GM12878 (cell line): ENCODE measurements around the gene RFC3. TPM values are rescaled to one million over a fixed set of nuclear protein-coding genes. Genes with fewer than 3 reads are reported as not detected.
A peak's percentile ranks its signal among the peaks of the same experiment; 100 is the strongest.

Source experiments
- ATAC-seq: fragments of 200-7000 bp; cut with Tn5 transposase; 3 replicates; pipeline ENCODE4 v1.9.1; 2020; ENCODE audit warnings: mild to moderate bottlenecking, moderate library complexity
- BruUV-seq: library from RNA; stranded (reverse); fragments of 400-500 nt; replicated peaks from 2 replicates; lab custom pipeline; 2021; lab: Mats Ljungman, UMichigan
- CTCF ChIA-PET: fragments of 300-600 bp; sonication (Branson Sonifier 250); formaldehyde crosslinking; extraction: SDS; loops from one replicate; lab custom pipeline; 2021; ENCODE audit warnings: inconsistent platforms; lab: Yijun Ruan, JAX
- POLR2A ChIA-PET: fragments of 350-600 bp; formaldehyde crosslinking; extraction: SDS; loops from one replicate; lab custom pipeline; 2021; ENCODE audit warnings: inconsistent platforms; lab: Charles Lee
- RAD21 ChIA-PET: fragments of 300-600 bp; sonication (Branson Sonifier 250); formaldehyde crosslinking; loops from one replicate; lab custom pipeline; 2023; ENCODE audit warnings: antibody characterized with exemption; ENCODE audit not compliant: unreplicated experiment; lab: Charles Lee
- SMC1A ChIA-PET: fragments of 300-600 bp; sonication (Branson Sonifier 250); formaldehyde crosslinking; loops from one replicate; lab custom pipeline; 2023; ENCODE audit not compliant: unreplicated experiment, uncharacterized antibody; lab: Charles Lee
- DNase-seq: peaks from one replicate; pipeline ENCODE4 v3.0.0-alpha.2; 2011; ENCODE audit warnings: low read depth, low spot score
- FAIRE-seq: peaks from 3 replicates; lab custom pipeline; 2011; peaks lifted over from hg19 to GRCh38; lab: Jason Lieb, UNC
- H2AFZ ChIP-seq: 2 replicates; pipeline ENCODE4 v1.6.0; 2011; ENCODE audit warnings: low read depth, low read length, control low read depth; ENCODE audit not compliant: control insufficient read depth
- H3K27ac ChIP-seq: 2 replicates; pipeline ENCODE4 v1.5.1; 2011; ENCODE audit warnings: control low read depth; ENCODE audit not compliant: control insufficient read depth, insufficient read depth
- H3K27me3 ChIP-seq, 2 experiments: replicated peaks in 1 of 2; 2 replicates each; pipeline versions ENCODE4 v1.6.0 to v1.6.1; 2011; ENCODE audit warnings: low read length in 1 of 2; ENCODE audit not compliant: control insufficient read depth in 2 of 2, insufficient read depth in 2 of 2
- H3K36me3 ChIP-seq, 2 experiments: 2 replicates each; pipeline ENCODE4 v1.5.1; 2011; ENCODE audit warnings: low read length in 1 of 2; ENCODE audit not compliant: control insufficient read depth in 2 of 2, insufficient read depth in 2 of 2
- H3K4me1 ChIP-seq: 2 replicates; pipeline ENCODE4 v1.6.1; 2011; ENCODE audit warnings: mild to moderate bottlenecking, low read length, moderate library complexity, mixed read lengths; ENCODE audit not compliant: control insufficient read depth, insufficient read depth
- H3K4me2 ChIP-seq: 2 replicates; pipeline ENCODE4 v1.6.0; 2011; ENCODE audit warnings: control low read depth; ENCODE audit not compliant: control insufficient read depth, insufficient read depth
- H3K4me3 ChIP-seq: fragments of 200-600 bp; sonication (generic); 2 replicates; pipeline ENCODE4 v1.5.1; 2016
- H3K79me2 ChIP-seq: 2 replicates; pipeline ENCODE4 v1.6.0; 2011; ENCODE audit warnings: low read length; ENCODE audit not compliant: control insufficient read depth, insufficient read depth
- H3K9ac ChIP-seq: 2 replicates; pipeline ENCODE4 v1.8.0; 2011; ENCODE audit warnings: low read length, control low read depth, mixed read lengths; ENCODE audit not compliant: control insufficient read depth, insufficient read depth
- H3K9me3 ChIP-seq: replicated peaks from 3 replicates; pipeline ENCODE4 v1.5.1; 2011; ENCODE audit warnings: mild to moderate bottlenecking, low read length; ENCODE audit not compliant: control insufficient read depth, insufficient read depth
- H4K20me1 ChIP-seq: 2 replicates; pipeline ENCODE4 v1.6.0; 2011; ENCODE audit not compliant: control insufficient read depth, insufficient read depth
- BACH1 ChIP-seq: fragments of 450-650 bp; IDR thresholded peaks from 2 replicates; pipeline ENCODE4 v1.6.1; 2017; ENCODE audit warnings: mild to moderate bottlenecking, borderline replicate concordance
- CBX5 ChIP-seq: sonication (generic); IDR thresholded peaks from 2 replicates; pipeline ENCODE4 v1.6.1; 2016; ENCODE audit warnings: low read depth, moderate library complexity, mild to moderate bottlenecking, inconsistent platforms
- DPF2 ChIP-seq: fragments of 450-650 bp; IDR thresholded peaks from 2 replicates; pipeline ENCODE4 v1.6.1; 2017; ENCODE audit warnings: mild to moderate bottlenecking
- FOXM1 ChIP-seq: IDR thresholded peaks from 2 replicates; pipeline ENCODE4 v1.6.1; 2012; ENCODE audit warnings: low read depth, mild to moderate bottlenecking, inconsistent platforms, low read length, moderate library complexity
- JUNB ChIP-seq: IDR thresholded peaks from 2 replicates; pipeline ENCODE4 v1.6.1; 2016; ENCODE audit warnings: antibody characterized with exemption, mild to moderate bottlenecking
- POLR2AphosphoS2 ChIP-seq: IDR thresholded peaks from 2 replicates; pipeline ENCODE4 v1.6.1; 2011; ENCODE audit warnings: low read depth, mild to moderate bottlenecking, low read length, improper control_type of control experiment, moderate library complexity
- SIN3A ChIP-seq: IDR thresholded peaks from 2 replicates; pipeline ENCODE4 v1.6.1; 2012; ENCODE audit warnings: low read depth, low read length, improper control_type of control experiment
- TAF1 ChIP-seq: IDR thresholded peaks from 2 replicates; pipeline ENCODE4 v1.6.1; 2011; ENCODE audit warnings: mild to moderate bottlenecking, low read depth, low read length, borderline replicate concordance
- ZZZ3 ChIP-seq: IDR thresholded peaks from 2 replicates; pipeline ENCODE4 v1.6.1; 2011; ENCODE audit warnings: low read depth; ENCODE audit not compliant: control insufficient read depth, insufficient read length
- WGBS: methylation state at CpG from one replicate; pipeline ENCODE4 v1.1.6; 2016; ENCODE audit warnings: low lambda C conversion rate; ENCODE audit not compliant: insufficient replicate concordance, insufficient coverage; ENCODE audit errors: missing lambda C conversion rate; 5-methylcytosine and 5-hydroxymethylcytosine counted together
- in situ Hi-C: fragments of 300-500 bp; cut with MboI; formaldehyde crosslinking; loops from 9 replicates; pipeline ENCODE4 v1.14.3; 2018; ENCODE audit warnings: mixed read lengths
- intact Hi-C: fragments of 100-400 bp; cut with micrococcal nuclease; formaldehyde crosslinking; loops from one replicate; pipeline ENCODE4 v1.14.2; 2022; ENCODE audit not compliant: unreplicated experiment
- polyA plus RNA-seq, 11 experiments: library from polyadenylated mRNA; depleted of rRNA in 4 of 11; unstranded in 6 of 11; stranded (reverse) in 5 of 11; fragments of >200 nt; fragmentation: Nextera tagmentation in 4 of 11; fragmentation: Illumina TruSeq in 1 of 11; extraction: Ambion mirVana in 4 of 11; extraction: Trizol in 1 of 11; gene quantifications; 1 replicate in 1 of 11; 2 replicates in 10 of 11; pipeline versions ENCODE4 v1.2.1 to v1.2.3, GENCODE V29; 2011 to 2016; ENCODE audit warnings: inconsistent platforms in 2 of 11, missing spikeins in 2 of 11, low read depth in 1 of 11
- total RNA-seq, 4 experiments: library from RNA; depleted of rRNA in 3 of 4; stranded (reverse); fragments of >200 nt in 3 of 4; fragmentation: Illumina TruSeq in 1 of 4; extraction: Trizol in 1 of 4; gene quantifications; 2 replicates each; pipeline versions ENCODE4 v1.2.1 to v1.2.3, GENCODE V29; 2013 to 2021
- TF ChIP-seq, protein P1 (sequence below), 3 experiments: IDR thresholded peaks in 2 of 3; conservative IDR thresholded peaks in 1 of 3; 2 replicates each; pipeline ENCODE4 v1.5.1; 2011; ENCODE audit warnings: low read depth in 3 of 3, low read length in 3 of 3, mild to moderate bottlenecking in 3 of 3, control low read depth in 2 of 3, moderate library complexity in 2 of 3, inconsistent platforms in 1 of 3, mixed read lengths in 1 of 3; ENCODE audit not compliant: control insufficient read depth in 2 of 3, insufficient read depth in 1 of 3; ENCODE audit errors: extremely low read depth in 1 of 3
- TF ChIP-seq, protein P2 (sequence below): fragments of 450-650 bp; IDR thresholded peaks from 2 replicates; pipeline ENCODE4 v1.6.1; 2017; ENCODE audit warnings: mild to moderate bottlenecking, low read depth, inconsistent platforms; ENCODE audit not compliant: poor library complexity, severe bottlenecking

Gene RFC3
- total and polyA plus RNA-seq, 10 of the 15 experiments (the other 5 are each of a cell fraction or from before 2014, with no cell fraction given), result 57.6 to 98.9 (median 81.3) TPM

DNA sequence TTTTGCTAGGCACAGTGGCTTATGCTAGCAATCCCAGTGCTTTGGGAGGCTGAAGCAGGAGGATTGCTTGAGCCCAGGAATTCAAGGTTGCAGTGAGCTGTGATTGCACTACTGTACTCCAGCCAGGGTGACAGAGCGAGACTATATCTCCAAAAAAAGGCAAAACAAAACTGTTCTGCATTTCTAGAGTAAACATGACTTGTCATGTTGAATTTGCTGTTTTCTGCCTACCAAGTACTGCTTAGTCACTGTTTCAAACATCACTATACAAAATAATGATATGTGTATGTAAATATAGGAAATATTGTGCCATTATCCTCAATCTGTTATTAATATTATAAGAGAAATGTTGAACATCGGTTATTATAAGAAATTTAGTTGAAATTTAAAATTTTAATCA, 9.2 kb downstream of the RFC3 start:
- ATAC-seq (peak; percentile 5; the same call in 1 of the 3 replicates), FAIRE-seq (no peak), DNase-seq (no peak)
- no TSS peak for BruUV-seq
- TF ChIP-seq POLR2AphosphoS2 (no peak), FOXM1 (no peak), BACH1 (peak; percentile 92; the same call in 1 of the 2 replicates)
- H2AFZ ChIP-seq, result no peak overlapping the region
- H4K20me1 ChIP-seq, result no peaks in the 10 kb centered on the region
- no peak overlapping the region for H3K9ac ChIP-seq
- ChIA-PET SMC1A (interaction anchor here (1.1 to 2.4 kb wide), 4 partner anchors 9 to 107 kb away, joined by 3 to 22 read pairs (median 4); partner anchors contain the start of gene RFC3), POLR2A (no interaction called here), RAD21 (interaction anchor here (0.6 to 1.5 kb wide), 4 partner anchors 99 to 1874 kb away, joined by 3 read pairs; partner anchors contain the start of gene PDS5B), CTCF (interaction anchor here (0.9 to 2.2 kb wide), 4 partner anchors 8 to 27 kb away, joined by 4 to 6 read pairs (median 5); partner anchors contain the start of gene RFC3)
- intact Hi-C loops, result no loop called here
- in situ Hi-C loops, result no loop called here
- H3K27ac ChIP-seq, result peak overlapping the region; percentile 17; the same call in 1 of the 2 replicates
- H3K4me2 ChIP-seq, result peak overlapping the region; percentile 63
- H3K4me3 ChIP-seq, result no peak overlapping the region
- peaks cover 43% of the 10 kb centered on the region for H3K79me2 ChIP-seq
- WGBS, result 97% methylated on average over 2 of the region's 2 CpGs
- no peaks in the 10 kb centered on the region for H3K27me3 ChIP-seq
- peaks cover 6% of the 10 kb centered on the region for H3K4me1 ChIP-seq
- peaks cover 11 to 24% of the 10 kb centered on the region in 2 experiments for H3K36me3 ChIP-seq
- H3K9me3 ChIP-seq, result no peaks in the 10 kb centered on the region

DNA sequence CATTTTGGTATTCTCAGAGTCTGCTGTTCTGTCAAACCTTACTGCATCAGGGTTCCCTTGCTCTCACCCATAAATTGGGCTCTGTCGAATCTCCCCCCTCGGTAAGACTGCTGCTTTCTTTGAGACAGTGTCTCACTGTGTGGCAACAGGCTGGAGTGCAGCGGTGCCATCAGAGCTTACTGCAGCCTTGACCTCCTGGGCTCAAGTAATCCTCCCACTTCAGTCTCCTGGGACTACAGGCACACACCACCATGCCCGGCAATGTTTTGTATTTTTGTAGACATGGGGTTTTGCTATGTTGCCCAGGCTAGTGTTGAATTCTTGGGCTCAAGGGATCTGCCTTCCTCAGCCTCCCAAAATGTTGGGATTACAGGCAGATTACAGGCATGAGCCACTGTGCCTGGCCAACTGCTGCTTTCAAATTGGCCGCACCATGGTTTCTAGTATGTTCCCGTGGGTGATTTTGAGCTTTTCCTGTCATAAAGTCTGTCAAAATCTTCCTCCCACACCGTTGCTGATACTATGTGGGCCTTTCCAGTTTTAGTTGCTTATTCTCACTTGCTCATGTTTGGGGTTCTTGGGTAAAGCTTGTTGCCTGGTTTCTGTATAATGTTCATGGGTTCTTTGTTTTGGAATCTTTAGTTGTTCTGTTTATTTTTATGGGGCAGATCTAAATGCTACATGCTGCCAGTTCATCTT, 10.6 kb downstream of the RFC3 start:
- Histone ChIP-seq H2AFZ (peak overlapping the region; percentile 24), H3K9ac (peak overlapping the region; percentile 44; the same call in 1 of the 2 replicates), H3K4me1 (peaks cover 6% of the 10 kb centered on the region), H3K4me3 (no peak overlapping the region), H3K27me3 (no peaks in the 10 kb centered on the region), H4K20me1 (no peaks in the 10 kb centered on the region), H3K27ac (peak overlapping the region; percentile 68), H3K79me2 (peaks cover 31% of the 10 kb centered on the region), H3K36me3 (peaks cover 11 to 25% of the 10 kb centered on the region in 2 experiments), H3K4me2 (peak overlapping the region; percentile 62), H3K9me3 (no peaks in the 10 kb centered on the region)
- DNase-seq, result no peak
- SMC1A ChIA-PET, result interaction anchor here (1.3 to 2.4 kb wide), 4 partner anchors 10 to 105 kb away, joined by 3 to 22 read pairs (median 3); partner anchors contain the start of gene RFC3
- CTCF ChIA-PET, result interaction anchor here (1.2 to 2.2 kb wide), 3 partner anchors 9 to 13 kb away, joined by 4 to 6 read pairs (median 5); partner anchors contain the start of gene RFC3
- intact Hi-C loops, result no loop called here
- 30% methylated on average over 7 of the region's 7 CpGs for WGBS
- RAD21 ChIA-PET, result interaction anchor here (1.0 to 1.3 kb wide), 2 partner anchors 11 to 1243 kb away, joined by 3 read pairs; partner anchors contain the start of genes PDS5B and RFC3
- in situ Hi-C loops, result no loop called here
- POLR2A ChIA-PET, result interaction anchor here (1.1 kb wide), 1 partner anchor 10 kb away, joined by 4 read pairs; the partner anchor contains the start of gene RFC3
- ATAC-seq, result peak; percentile 71
- BruUV-seq, result no TSS peak
- FAIRE-seq, result peak; percentile 13
- TF ChIP-seq ZZZ3 (no peak), DPF2 (0 out of 2 replicates have a peak, but pooled peaks have one; percentile 11), JUNB (no peak), TAF1 (no peak), SIN3A (no peak), CBX5 (no peak)
- TF ChIP-seq, protein P1, sequence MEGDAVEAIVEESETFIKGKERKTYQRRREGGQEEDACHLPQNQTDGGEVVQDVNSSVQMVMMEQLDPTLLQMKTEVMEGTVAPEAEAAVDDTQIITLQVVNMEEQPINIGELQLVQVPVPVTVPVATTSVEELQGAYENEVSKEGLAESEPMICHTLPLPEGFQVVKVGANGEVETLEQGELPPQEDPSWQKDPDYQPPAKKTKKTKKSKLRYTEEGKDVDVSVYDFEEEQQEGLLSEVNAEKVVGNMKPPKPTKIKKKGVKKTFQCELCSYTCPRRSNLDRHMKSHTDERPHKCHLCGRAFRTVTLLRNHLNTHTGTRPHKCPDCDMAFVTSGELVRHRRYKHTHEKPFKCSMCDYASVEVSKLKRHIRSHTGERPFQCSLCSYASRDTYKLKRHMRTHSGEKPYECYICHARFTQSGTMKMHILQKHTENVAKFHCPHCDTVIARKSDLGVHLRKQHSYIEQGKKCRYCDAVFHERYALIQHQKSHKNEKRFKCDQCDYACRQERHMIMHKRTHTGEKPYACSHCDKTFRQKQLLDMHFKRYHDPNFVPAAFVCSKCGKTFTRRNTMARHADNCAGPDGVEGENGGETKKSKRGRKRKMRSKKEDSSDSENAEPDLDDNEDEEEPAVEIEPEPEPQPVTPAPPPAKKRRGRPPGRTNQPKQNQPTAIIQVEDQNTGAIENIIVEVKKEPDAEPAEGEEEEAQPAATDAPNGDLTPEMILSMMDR (IDR thresholded peaks at IDR 0.05 in 2 of 3, conservative IDR thresholded peaks at IDR 0.05 in 1 of 3; ENCODE audit: control insufficient read depth in 2 of 3, extremely low read depth in 1 of 3, insufficient read depth in 1 of 3, low read depth in 3 of 3, low read length in 3 of 3), result no peak
- TF ChIP-seq, protein P2, sequence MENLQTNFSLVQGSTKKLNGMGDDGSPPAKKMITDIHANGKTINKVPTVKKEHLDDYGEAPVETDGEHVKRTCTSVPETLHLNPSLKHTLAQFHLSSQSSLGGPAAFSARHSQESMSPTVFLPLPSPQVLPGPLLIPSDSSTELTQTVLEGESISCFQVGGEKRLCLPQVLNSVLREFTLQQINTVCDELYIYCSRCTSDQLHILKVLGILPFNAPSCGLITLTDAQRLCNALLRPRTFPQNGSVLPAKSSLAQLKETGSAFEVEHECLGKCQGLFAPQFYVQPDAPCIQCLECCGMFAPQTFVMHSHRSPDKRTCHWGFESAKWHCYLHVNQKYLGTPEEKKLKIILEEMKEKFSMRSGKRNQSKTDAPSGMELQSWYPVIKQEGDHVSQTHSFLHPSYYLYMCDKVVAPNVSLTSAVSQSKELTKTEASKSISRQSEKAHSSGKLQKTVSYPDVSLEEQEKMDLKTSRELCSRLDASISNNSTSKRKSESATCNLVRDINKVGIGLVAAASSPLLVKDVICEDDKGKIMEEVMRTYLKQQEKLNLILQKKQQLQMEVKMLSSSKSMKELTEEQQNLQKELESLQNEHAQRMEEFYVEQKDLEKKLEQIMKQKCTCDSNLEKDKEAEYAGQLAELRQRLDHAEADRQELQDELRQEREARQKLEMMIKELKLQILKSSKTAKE, result no peak
